Glomerular endothelial cell (primary cell): ENCODE data around the gene BRWD1. TPM values are rescaled to one million over a fixed set of nuclear protein-coding genes. Genes with fewer than 3 reads are reported as not detected.
A peak's percentile ranks its signal among the peaks of the same experiment; 100 is the strongest.

Experiments
- DNase-seq: peaks from one replicate; pipeline ENCODE4 v3.0.0-alpha.2; 2011; ENCODE audit warnings: low read depth, low spot score; ENCODE audit errors: extremely low read depth
- total RNA-seq: library from RNA; depleted of rRNA; stranded (reverse); fragments of >200 nt; gene quantifications from 2 replicates; pipeline ENCODE4 v1.2.3, GENCODE V29; 2015

BRWD1 gene
- total RNA-seq, 1 donor from 2014 or later, result 35.9 TPM

- no peak for DNase-seq
Observed at GRCh38 chr21:39330001-39330400, 16.6 kb upstream of the BRWD1 start.

- DNase-seq, result no peak
Observed at GRCh38 chr21:39327727-39328126, 14.3 kb upstream of the BRWD1 start.

GRCh38 chr21:39326607-39327307, 13.3 kb upstream of the BRWD1 start:
- DNase-seq, result no peak

DNA sequence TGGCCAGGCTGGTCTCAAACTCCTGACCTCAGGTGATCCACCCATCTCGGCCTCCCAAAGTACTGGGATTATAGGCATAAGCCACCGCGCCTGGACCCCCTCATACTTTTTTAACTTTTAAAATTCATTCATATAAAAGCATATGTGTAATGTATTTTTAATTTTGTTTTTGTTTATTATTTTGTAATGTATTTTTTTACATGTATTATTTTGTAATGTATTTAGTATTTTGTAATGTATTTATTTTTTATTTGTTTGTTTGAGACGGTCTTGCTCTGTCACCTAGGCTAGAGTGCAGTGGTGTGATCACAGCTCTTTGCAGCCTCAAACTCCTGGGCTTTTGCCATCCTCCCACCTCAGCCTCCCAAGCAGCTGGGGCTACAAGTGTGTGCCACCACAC, 12.0 kb upstream of the BRWD1 start:
- DNase-seq, result no peak

DNA sequence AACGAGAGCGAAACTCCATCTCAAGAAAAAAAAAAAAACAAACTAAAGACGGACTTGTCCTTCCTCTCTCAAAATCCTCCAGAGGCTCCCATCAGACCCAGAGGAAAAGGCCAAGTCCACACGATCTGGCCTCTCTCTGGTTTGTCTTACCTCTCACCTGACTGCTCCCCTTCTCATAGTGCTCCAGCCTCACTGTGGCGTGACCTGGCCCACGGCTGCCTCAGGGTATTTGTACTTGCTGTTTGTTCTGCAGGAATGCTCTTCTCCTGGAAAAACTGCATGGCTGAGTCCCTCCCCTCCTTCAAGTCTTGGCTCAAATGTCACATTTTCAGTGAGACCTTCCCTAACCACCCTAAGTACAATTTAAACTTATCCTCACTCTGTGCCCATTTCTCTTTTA, 8.0 kb upstream of the BRWD1 start:
- no peak for DNase-seq

DNA sequence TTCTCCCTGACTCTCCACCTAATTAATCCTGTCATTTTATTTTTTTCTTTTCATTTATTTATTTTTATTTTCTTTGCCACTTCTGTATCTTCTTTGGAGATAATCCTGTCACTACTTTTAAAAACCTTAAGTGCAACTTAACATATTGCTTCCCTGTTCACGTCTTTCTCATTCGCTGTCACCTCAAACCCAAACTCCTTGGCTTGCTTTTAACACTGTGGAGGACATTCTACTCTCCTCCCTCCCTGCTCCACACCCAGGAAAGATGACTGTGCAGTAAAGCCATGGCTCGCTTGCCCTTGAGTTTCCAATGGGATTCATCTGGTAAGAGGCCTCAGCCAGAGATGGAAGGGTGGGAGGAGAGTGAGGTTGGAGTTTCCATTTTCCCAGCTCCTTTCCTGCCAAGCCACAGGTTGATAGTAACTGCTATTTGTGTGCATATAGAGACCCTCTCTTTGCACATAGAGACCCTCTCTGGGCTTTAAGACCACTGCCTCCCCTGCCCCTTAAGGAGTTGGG, 6.4 kb upstream of the BRWD1 start:
- DNase-seq, result no peak

DNA sequence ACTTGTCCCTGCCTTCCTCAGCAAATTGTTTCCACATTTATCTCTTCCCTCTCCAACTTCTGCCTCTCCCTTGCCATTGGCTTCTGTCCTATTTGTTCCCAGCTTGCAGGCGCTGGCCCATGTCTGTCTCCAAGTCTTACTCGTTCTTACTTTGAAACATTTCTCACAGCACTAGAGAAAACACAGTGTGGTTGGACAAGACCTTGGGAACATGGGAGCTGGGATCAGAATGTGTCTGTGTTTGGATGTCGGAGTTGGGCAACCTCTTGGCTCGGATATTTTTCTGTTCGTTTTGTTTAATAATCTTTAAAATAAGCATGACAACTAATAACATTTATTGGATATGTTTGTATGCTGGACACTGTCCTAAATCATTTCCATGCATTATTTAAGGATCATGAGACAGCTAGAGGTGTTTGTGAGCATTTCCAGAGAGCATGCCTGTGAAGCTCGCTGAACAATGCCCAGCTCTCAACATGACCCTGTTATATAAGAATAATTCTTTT, 5.9 kb upstream of the BRWD1 start:
- no peak for DNase-seq

GRCh38 chr21:39318091-39318959, 4.9 kb upstream of the BRWD1 start:
- no peak for DNase-seq

DNA sequence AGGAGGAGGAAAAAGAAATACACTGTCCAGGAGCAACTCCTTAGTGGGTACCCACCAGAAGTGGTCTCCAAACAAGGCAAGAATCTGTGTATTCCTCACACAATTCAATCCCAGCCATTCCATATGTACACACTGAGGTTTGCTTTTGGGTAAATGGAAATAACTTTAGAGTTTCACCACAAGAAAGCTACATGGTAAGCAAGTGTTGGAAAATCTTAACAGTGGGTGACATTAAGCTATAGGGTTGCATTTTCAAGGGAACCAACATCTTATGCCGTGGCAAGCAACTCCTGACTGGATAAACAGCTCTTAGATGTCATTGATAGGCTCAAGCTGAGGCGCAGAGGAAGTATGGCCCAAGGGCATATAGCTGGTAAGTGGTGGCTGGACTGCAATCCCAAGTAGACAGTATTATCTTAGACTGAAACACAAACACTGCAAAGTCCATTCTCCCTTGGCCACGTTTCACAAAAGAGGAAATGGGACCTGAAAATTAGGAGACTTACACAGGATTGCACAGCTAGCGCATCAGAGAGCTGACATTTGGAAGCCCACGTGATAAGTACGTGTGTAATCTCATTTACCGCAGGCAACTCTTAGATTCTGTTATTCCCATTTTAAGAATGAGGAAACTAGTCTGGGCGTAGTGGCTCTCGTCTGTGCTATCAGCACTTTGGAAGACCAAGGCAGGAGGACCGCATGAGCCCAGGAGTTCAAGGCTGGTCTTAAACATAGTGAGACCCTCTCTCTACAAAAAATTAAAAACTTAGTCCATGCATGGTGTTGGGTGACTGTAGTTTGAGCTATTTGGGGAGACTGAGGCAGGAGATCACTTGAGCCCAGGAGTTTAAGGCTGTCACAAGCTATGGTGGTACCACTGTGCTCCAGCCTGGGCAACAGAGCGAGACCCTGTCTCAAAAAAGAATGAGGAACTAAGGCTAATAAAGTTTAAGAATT, 4.0 kb upstream of the BRWD1 start:
- DNase-seq, result no peak

DNA sequence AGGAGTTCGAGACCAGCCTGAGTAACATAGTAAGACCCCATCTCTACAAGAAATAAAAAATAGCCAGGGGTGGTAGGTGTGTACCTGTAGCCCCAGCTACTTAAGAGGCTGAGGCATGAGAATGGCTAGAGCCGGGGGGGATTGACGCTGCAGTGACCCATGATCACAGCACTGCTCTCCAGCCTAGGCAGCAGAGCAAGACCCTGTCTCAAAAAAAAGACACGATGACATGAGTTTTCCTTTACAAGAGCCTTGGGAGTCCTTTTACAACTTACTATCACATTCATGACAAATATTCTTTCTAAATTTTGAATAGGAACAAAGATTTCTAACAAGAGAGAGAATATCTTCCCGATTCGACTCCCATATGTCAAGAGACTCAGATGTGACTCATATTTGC, 3.3 kb upstream of the BRWD1 start:
- no peak for DNase-seq

GRCh38 chr21:39315603-39316445, 2.4 kb upstream of the BRWD1 start:
- DNase-seq, result no peak

- DNase-seq, result peak; percentile 25
Observed at GRCh38 chr21:39314143-39315027, 953 bp upstream of the BRWD1 start.

DNA sequence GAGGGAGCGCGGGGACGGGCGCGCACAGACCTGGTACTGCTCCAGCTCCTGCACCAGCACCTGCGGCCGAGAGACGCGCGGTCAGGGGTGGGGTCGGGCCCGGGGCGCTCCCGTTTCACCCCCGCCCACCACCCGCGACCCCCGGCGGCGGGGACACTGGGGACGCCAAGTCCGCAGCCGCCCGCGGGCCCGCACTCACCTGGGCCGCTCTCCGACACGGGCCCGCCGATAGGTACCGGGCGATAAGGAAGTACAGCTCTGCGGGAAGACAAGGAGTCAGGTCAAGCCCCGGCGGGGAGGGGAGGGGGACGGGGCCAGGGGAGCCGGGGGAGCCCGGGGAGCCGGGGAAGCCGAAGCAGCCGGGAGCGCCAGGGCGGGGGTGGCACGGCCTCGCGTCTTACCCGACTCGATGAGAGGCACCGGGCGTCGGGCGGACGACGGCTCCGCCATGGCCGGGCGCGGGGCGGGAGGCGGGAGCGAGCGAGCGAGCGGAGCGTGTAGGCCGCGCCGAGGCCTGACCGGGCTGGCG, 326 bp downstream of the BRWD1 start:
- DNase-seq, result no peak

DNA sequence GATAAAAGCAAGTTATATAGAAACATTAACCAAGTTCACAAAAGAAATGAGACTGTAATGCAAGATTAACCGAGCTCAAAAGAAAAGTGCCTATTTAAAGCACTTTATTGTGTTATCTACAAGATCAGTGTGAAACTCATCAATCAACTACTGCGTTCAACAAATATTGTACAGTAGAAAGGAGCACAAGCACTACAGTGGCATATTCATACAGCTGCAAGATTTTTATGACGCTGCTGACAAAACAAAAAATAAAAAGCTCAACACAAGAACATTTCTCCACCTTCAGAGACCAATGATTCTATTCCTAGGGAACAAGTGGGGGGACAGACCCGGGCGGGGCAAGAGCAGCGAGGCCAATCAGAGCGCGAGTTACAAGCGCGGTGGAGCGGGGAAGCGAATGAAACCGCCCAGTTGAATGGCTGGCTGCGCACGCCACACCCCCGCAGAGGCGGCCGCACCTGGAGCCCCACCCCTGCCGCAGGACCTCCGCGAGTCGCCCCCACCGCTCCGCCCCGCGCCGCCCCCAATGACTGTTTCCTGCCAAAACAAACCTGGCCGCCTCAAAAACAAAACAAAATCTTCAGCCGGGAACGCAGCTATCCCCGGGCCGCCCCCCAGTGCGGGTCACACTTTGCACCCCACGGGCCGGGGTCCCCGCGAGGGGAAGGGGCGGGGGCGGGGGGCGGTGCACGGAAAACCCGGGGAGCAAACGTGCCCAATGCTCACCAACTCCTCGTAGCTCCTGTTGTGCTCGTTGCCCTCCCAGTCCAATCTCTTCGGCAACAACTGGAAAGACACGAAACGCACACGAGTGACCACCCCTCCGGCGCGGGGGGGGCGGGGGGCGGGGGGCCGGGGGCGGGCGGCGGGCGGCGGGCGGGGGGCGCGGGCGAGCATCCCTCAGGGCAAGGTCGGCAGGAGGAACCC, 1.1 kb downstream of the BRWD1 start:
- peak; percentile 36 for DNase-seq

DNA sequence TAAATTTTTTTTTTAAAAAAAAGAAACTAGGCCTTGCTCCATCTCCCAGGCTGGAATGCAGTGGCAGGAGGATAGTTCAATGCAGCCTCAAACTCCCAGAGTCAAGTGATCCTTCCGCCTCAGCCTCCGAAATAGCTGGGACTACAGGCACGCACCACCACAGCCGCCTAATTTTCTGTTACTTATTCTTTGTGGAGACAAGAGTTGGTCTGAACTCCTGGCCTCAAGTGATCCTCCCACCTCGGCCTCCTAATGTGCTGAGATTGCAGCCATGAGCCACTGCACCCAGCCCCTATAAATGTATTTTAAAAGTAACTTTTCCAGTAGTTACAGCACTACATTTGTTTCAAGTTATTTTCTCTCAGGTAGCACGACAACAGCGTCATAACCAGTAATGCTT, 2.3 kb downstream of the BRWD1 start:
- no peak for DNase-seq

DNA sequence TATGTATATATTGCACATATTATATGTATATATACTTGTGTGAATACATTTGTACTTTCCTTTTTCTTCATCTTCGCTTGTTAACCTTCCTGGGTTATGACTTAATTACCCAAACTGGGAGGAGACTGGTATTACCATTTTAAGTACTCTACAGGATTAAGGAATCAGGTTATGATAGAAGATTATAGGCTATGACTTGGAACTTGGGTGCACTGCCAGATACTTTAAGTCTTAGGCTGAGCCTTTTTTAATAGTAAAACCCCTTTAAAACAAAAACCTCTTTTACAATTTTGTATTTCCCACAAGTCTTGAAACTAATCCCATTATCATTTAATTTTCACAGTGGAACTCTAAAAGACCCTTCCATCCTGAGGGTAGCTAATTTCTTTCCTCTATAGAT, 6.0 kb downstream of the BRWD1 start:
- DNase-seq, result no peak

DNA sequence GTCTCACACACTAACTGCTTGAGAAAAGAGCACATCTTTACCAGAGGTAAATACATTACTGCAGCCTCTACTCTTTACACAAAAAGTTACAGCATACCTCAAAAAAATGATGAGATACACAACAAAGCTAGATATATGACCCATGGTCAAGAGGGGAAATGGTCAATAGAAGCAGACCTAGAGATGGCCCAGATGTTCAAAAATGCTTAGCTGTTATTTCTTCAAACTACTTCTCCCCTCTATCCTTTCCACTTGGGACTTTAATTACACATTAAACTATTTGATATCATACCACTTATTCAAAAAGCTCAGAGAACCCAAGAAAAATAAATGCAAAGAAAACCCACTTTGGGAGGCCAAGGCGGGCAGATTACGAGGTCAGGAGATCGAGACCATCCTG, 12.8 kb downstream of the BRWD1 start:
- DNase-seq, result no peak
